Loucy (cell line): ENCODE measurements around the gene SH3BP5.

ENCODE experiments used
- EZH2phosphoT487 ChIP-seq: fragments of 200-600 bp; IDR thresholded peaks from 2 replicates; pipeline ENCODE4 v1.6.1; 2018; ENCODE audit warnings: antibody characterized with exemption, mild to moderate bottlenecking, moderate library complexity, borderline replicate concordance
- TF ChIP-seq, protein P1 (sequence below): fragments of 200-600 bp; sonication (generic); conservative IDR thresholded peaks from 2 replicates; pipeline ENCODE4 v1.5.1; 2014; ENCODE audit warnings: mild to moderate bottlenecking, antibody characterized with exemption, low read length

DNA sequence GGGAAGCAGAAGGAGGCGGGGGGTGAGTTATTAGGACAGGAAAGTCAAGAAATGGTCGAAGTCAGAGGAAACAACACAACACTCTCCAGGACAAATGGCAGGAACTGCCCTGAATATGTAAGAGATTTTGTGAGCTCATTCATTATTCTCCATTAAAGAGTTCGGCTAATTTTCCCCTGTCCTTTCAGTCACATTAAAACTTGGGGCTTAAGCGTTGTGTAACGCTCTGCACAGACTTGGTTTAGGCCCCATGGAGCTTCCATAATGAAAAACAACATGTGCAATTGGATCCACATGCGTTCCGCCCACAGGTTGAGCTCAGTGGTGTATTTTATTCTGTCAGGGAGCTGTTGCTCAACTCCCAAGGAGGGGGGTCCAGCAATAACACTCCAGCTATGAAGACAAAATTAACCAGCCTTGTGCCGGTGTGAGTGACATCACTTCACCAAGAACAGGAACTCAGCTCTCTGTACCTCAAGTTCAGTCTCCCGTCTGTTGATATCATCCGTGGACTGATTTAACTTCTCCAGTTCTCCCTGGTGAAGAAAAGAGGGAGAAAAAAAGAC, 2.3 kb downstream of the SH3BP5 start:
- TF ChIP-seq, protein P1, sequence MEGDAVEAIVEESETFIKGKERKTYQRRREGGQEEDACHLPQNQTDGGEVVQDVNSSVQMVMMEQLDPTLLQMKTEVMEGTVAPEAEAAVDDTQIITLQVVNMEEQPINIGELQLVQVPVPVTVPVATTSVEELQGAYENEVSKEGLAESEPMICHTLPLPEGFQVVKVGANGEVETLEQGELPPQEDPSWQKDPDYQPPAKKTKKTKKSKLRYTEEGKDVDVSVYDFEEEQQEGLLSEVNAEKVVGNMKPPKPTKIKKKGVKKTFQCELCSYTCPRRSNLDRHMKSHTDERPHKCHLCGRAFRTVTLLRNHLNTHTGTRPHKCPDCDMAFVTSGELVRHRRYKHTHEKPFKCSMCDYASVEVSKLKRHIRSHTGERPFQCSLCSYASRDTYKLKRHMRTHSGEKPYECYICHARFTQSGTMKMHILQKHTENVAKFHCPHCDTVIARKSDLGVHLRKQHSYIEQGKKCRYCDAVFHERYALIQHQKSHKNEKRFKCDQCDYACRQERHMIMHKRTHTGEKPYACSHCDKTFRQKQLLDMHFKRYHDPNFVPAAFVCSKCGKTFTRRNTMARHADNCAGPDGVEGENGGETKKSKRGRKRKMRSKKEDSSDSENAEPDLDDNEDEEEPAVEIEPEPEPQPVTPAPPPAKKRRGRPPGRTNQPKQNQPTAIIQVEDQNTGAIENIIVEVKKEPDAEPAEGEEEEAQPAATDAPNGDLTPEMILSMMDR, result no peak
- no peak for TF ChIP-seq EZH2phosphoT487
